Left lung (tissue), 10 donors: ENCODE measurements around the gene POLL. TPM values are rescaled to one million over a fixed set of nuclear protein-coding genes. Genes with fewer than 3 reads are reported as not detected.

Source experiments
- ATAC-seq: fragments of 200-7000 bp; cut with Tn5 transposase; one replicate; pipeline ENCODE4 v1.9.1; 2020; ENCODE audit warnings: moderate library complexity
- DNase-seq, 4 donors: peaks; one replicate each; pipeline ENCODE4 v3.0.0-alpha.2; 2013 to 2020
- H3K27ac ChIP-seq, 2 donors: fragments of 200-600 bp; sonication (generic) in 1 of 2; one replicate each; pipeline versions ENCODE4 v1.5.0 to v1.8.0; 2020 to 2021
- H3K27me3 ChIP-seq, 2 donors: fragments of 200-600 bp; sonication (generic) in 1 of 2; one replicate each; pipeline versions ENCODE4 v1.5.0 to v1.8.0; 2020 to 2021
- H3K36me3 ChIP-seq, 2 donors: fragments of 200-600 bp; sonication (generic) in 1 of 2; one replicate each; pipeline versions ENCODE4 v1.5.0 to v1.8.0; 2020 to 2021
- H3K4me1 ChIP-seq, 2 donors: fragments of 200-600 bp; one replicate each; pipeline ENCODE4 v1.8.0; 2021
- H3K4me3 ChIP-seq, 2 donors: fragments of 200-600 bp; sonication (generic) in 1 of 2; one replicate each; pipeline versions ENCODE4 v1.5.0 to v1.8.0; 2020 to 2021; ENCODE audit warnings: mild to moderate bottlenecking in 1 of 2
- H3K9me3 ChIP-seq, 2 donors: fragments of 200-600 bp; sonication (generic) in 1 of 2; one replicate each; pipeline versions ENCODE4 v1.5.0 to v1.8.0; 2020 to 2021
- CTCF ChIP-seq, 2 donors: fragments of 200-600 bp; sonication (generic) in 1 of 2; IDR thresholded peaks; one replicate each; pipeline versions ENCODE4 v1.5.0 to v1.8.0; 2021; ENCODE audit warnings: antibody characterized with exemption in 2 of 2
- intact Hi-C, 2 donors: fragments of 100-400 bp; cut with DNase I; formaldehyde crosslinking; loops; one replicate each; pipeline versions ENCODE4 v1.11.2 to v1.14.2; 2022
- polyA plus RNA-seq, 6 donors: library from polyadenylated mRNA; unstranded; fragments of 120-200 nt; gene quantifications; one replicate each; pipeline ENCODE4 v1.2.1, GENCODE V29; 2013; ENCODE audit not compliant: insufficient read length in 6 of 6
- total RNA-seq, 2 donors: library from RNA; stranded (reverse); fragmentation: NEBNext Ultra II Directional; extraction: Animal tissue kit (Norgen Biotek cat#: 25700); gene quantifications; one replicate each; pipeline ENCODE4 v1.2.1, GENCODE V29; 2021
- donor health status: DM: no; HTN: yes; CAD: no.
- donor health status: DM: no; HTN: no; CAD: no.

POLL gene
- total and polyA plus RNA-seq, 8 donors: 22.2 to 39.0 (median 34.4) TPM

DNA sequence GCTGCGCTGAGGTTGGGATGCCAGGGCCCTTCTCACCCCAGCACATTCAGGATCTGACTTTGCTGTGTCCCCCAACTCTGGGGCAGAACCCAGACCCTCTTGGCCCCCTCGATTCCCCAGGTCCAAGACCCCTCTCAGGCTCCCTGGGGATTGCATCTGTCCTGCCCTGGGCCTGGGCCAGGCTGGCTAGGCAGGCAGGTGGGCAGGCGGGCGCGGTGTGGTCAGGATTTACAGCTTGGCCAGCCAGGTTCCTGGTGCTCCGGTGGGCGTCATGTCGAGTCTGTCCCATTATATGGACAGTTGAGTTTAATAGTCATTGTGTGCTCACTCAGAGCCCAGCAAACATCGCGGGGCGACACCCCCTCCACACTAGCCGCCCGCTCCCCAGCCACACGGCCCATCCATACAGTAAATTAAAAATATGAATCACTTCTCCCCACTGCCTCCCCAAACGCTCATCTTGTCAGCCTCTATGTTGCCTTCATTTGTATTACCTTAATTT is 23.5 kb downstream of the POLL start:
- DNase-seq (no peak), ATAC-seq (no peak)

GRCh38 chr10:101563497-101564040 is 24.5 kb downstream of the POLL start:
- intact Hi-C loops: no loop called here
- no peak for DNase-seq
- H3K4me1 ChIP-seq: peaks cover 0 to 6% of the 10 kb centered on the region in 2 donors
- no peak overlapping the region for H3K4me3 ChIP-seq
- H3K36me3 ChIP-seq: no peaks in the 10 kb centered on the region
- no peaks in the 10 kb centered on the region for H3K9me3 ChIP-seq
- no peak overlapping the region for H3K27ac ChIP-seq
- ATAC-seq: no peak
- TF ChIP-seq CTCF (IDR thresholded peaks at IDR 0.05): no peak
- peaks cover 19 to 90% of the 10 kb centered on the region in 2 donors for H3K27me3 ChIP-seq

More for the DNA sequence above, 23.5 kb downstream of the POLL start:
- H3K9me3 ChIP-seq: no peaks in the 10 kb centered on the region
- H3K36me3 ChIP-seq: no peaks in the 10 kb centered on the region
- TF ChIP-seq CTCF (IDR thresholded peaks at IDR 0.05): no peak
- H3K4me3 ChIP-seq: no peak overlapping the region
- H3K27ac ChIP-seq: no peak overlapping the region
- peaks cover 26 to 99% of the 10 kb centered on the region in 2 donors for H3K27me3 ChIP-seq
- peaks cover 2 to 9% of the 10 kb centered on the region in 2 donors for H3K4me1 ChIP-seq
- intact Hi-C loops: no loop called here

DNA sequence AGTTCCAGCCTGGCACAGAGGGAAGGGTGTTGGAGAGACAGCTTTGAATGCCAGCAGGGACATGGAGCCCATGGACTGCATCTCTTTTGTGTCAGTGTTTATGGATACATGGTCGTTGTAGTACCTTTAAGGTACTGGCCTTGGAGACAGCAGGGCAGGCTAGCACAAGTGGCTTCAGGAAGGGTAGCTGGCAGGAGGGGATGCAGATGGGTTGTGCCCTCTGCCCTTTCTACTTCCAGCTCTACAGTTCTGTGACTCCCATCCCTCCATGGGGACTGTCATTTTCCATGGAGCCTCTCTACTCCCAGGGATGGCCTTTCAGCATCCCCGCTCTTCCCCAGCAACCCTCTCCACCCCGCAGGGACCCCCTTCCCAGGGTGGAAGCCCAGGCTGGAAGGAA is 25.1 kb downstream of the POLL start:
- H3K27me3 ChIP-seq: peaks cover 19 to 84% of the 10 kb centered on the region in 2 donors
- no peak for DNase-seq
- H3K36me3 ChIP-seq: no peaks in the 10 kb centered on the region
- peaks cover 0 to 6% of the 10 kb centered on the region in 2 donors for H3K4me1 ChIP-seq
- H3K4me3 ChIP-seq: no peak overlapping the region
- H3K27ac ChIP-seq: no peak overlapping the region
- no peaks in the 10 kb centered on the region for H3K9me3 ChIP-seq
- no peak for ATAC-seq
- intact Hi-C loops: no loop called here
- no peak for TF ChIP-seq CTCF (IDR thresholded peaks at IDR 0.05)

GRCh38 chr10:101562231-101562630 is 25.8 kb downstream of the POLL start:
- Histone ChIP-seq H3K4me3 (no peak overlapping the region), H3K4me1 (peaks cover 0 to 6% of the 10 kb centered on the region in 2 donors), H3K27ac (no peak overlapping the region), H3K9me3 (no peaks in the 10 kb centered on the region), H3K36me3 (no peaks in the 10 kb centered on the region), H3K27me3 (peaks cover 14 to 76% of the 10 kb centered on the region in 2 donors)
- intact Hi-C loops: no loop called here
- no peak for ATAC-seq
- TF ChIP-seq CTCF (IDR thresholded peaks at IDR 0.05): no peak
- DNase-seq: no peak

DNA sequence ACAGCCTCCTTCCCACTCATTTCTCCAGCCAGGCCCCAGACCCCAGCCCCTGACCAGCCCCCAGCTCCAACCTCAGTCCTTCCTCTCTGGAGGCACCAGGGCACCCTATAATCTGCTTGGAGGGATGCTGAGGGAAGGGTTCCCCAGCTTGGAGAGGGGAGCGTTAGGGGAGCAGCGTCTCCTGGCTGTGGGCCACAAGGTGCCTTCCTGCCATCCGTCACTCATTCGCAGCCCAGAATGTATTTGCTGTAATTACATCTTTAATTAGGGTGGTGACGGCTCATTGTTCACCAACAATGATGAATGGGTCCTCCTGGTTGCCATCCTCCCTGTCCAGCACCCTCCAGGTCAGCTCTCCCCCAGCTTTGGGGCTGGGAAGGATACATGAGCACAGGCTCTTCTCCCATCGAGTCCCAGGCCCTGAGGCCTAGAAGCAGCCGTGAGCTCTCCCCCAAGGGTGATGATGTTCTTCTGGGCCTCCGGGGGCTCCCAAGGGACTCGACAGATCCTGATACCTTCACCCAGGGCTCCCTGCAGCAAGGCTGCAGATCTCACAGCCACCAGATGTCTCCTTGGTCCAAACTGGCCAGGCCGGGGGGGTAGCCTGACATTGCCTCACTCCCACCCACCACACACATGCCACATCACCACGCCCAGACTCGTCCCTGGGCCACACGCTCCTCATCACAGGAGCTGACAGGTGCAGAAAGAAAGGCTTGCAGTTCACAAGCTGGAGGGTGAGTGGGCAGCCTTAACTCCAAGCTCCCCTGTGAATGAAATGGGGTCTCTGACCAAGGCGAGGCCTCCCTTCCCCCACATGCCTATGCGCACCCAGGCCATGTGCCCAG is 26.8 kb downstream of the POLL start:
- TF ChIP-seq CTCF (IDR thresholded peaks at IDR 0.05): no peak
- Histone ChIP-seq H3K27me3 (peaks cover 6 to 67% of the 10 kb centered on the region in 2 donors), H3K36me3 (no peaks in the 10 kb centered on the region), H3K27ac (no peak overlapping the region), H3K4me1 (peaks cover 0 to under 1% of the 10 kb centered on the region in 2 donors), H3K9me3 (no peaks in the 10 kb centered on the region), H3K4me3 (no peak overlapping the region)
- DNase-seq (no peak), ATAC-seq (no peak)
- intact Hi-C loops: no loop called here
